ENCODE results near the gene TGFBR3.
"Not testable (repeated sequence)": the region's sequence is repeated elsewhere in the genome, so short reads cannot be mapped to it uniquely, and the experiment has no call there.

The TGFBR3 gene

GRCh38 chr1:91881280-91881679, 4.7 kb downstream of the TGFBR3 start:
- DNase-seq: no peak

- DNase-seq: no peak
Measured at GRCh38 chr1:91879733-91880132, 6.2 kb downstream of the TGFBR3 start.

- no peak for DNase-seq
Measured at GRCh38 chr1:91877574-91878208, 8.3 kb downstream of the TGFBR3 start.

- DNase-seq: no peak
Measured at GRCh38 chr1:91876781-91877573, 9.0 kb downstream of the TGFBR3 start.

GRCh38 chr1:91876040-91876470, 9.9 kb downstream of the TGFBR3 start:
- no peak for DNase-seq

- no peak for DNase-seq
Measured at GRCh38 chr1:91874167-91874566, 11.8 kb downstream of the TGFBR3 start.

GRCh38 chr1:91872559-91873081, 13.3 kb downstream of the TGFBR3 start:
- no peak for DNase-seq

- no peak for DNase-seq
Measured at GRCh38 chr1:91872000-91872399, 14.0 kb downstream of the TGFBR3 start.

GRCh38 chr1:91870322-91870721, 15.6 kb downstream of the TGFBR3 start:
- DNase-seq: no peak

- DNase-seq: no peak
Measured at GRCh38 chr1:91866425-91866824, 19.5 kb downstream of the TGFBR3 start.

GRCh38 chr1:91864017-91864700, 21.8 kb downstream of the TGFBR3 start:
- no peak for DNase-seq

- DNase-seq: no peak
Measured at GRCh38 chr1:91863498-91863897, 22.5 kb downstream of the TGFBR3 start.

- DNase-seq: no peak
Measured at GRCh38 chr1:91862120-91862519, 23.8 kb downstream of the TGFBR3 start.

- no peak for DNase-seq
Measured at GRCh38 chr1:91857557-91858239, 28.3 kb downstream of the TGFBR3 start.

GRCh38 chr1:91856996-91857395, 29.0 kb downstream of the TGFBR3 start:
- no peak for DNase-seq

- DNase-seq: no peak
Measured at GRCh38 chr1:91854852-91855534, 31.0 kb downstream of the TGFBR3 start.

GRCh38 chr1:91853397-91853796, 32.6 kb downstream of the TGFBR3 start:
- DNase-seq: no peak

GRCh38 chr1:91852011-91852410, 33.9 kb downstream of the TGFBR3 start:
- not testable (repeated sequence) for DNase-seq

GRCh38 chr1:91851130-91852010, 34.6 kb downstream of the TGFBR3 start:
- peak; percentile 87 for DNase-seq

GRCh38 chr1:91850708-91851107, 35.2 kb downstream of the TGFBR3 start:
- no peak for DNase-seq

- no peak for DNase-seq
Measured at GRCh38 chr1:91847851-91848250, 38.1 kb downstream of the TGFBR3 start.

Data from NCI-H1092 treated with DMSO at 0.1 percent for 48 hours (cell line).